ENCODE results near the gene FAM47E. TPM values are rescaled to one million over a fixed set of nuclear protein-coding genes. Genes with fewer than 3 reads are reported as not detected.
A peak's percentile ranks its signal among the peaks of the same experiment; 100 is the strongest.

FAM47E gene
- total and polyA plus RNA-seq, 2 of the 13 experiments (the other 11 are each of a cell fraction or from before 2014, with no cell fraction given): 0.33 to 0.66 TPM

GRCh38 chr4:76301068-76301774 is 49.7 kb downstream of the FAM47E start (continued):
- TF ChIP-seq ARID5B (CRISPR knock-in tag; IDR thresholded peaks at IDR 0.05) (peak; percentile 67), MED1 (CRISPR knock-in tag; IDR thresholded peaks at IDR 0.05) (peak; percentile 23; the same call in 1 of the 2 replicates), NCOA2 (CRISPR knock-in tag; IDR thresholded peaks at IDR 0.05) (0 out of 2 replicates have a peak, but pooled peaks have one; percentile 52), RARA (CRISPR knock-in tag; IDR thresholded peaks at IDR 0.05) (peak; percentile 33), ATF3 (CRISPR knock-in tag; IDR thresholded peaks at IDR 0.05) (0 out of 2 replicates have a peak, but pooled peaks have one; percentile 41), PAXIP1 (CRISPR knock-in tag; conservative IDR thresholded peaks at IDR 0.05) (peak; percentile 67), SIX4 (CRISPR knock-in tag; IDR thresholded peaks at IDR 0.05) (peak; percentile 96), IRF2 (CRISPR knock-in tag; IDR thresholded peaks at IDR 0.05) (0 out of 2 replicates have a peak, but pooled peaks have one; percentile 40), ZKSCAN8 (CRISPR knock-in tag; IDR thresholded peaks at IDR 0.05; ENCODE audit: borderline replicate concordance) (0 out of 2 replicates have a peak, but pooled peaks have one; percentile 30), ZNF776 (CRISPR knock-in tag; IDR thresholded peaks at IDR 0.05) (no peak), MEIS2 (CRISPR knock-in tag; IDR thresholded peaks at IDR 0.05) (0 out of 2 replicates have a peak, but pooled peaks have one; percentile 30), CREB1 (IDR thresholded peaks at IDR 0.05) (no peak), CREB1 (CRISPR knock-in tag; IDR thresholded peaks at IDR 0.05) (peak; percentile 40; the same call in 1 of the 2 replicates), SIX1 (CRISPR knock-in tag; IDR thresholded peaks at IDR 0.05; ENCODE audit: borderline replicate concordance) (peak; percentile 96)
- TF ChIP-seq, protein P1, sequence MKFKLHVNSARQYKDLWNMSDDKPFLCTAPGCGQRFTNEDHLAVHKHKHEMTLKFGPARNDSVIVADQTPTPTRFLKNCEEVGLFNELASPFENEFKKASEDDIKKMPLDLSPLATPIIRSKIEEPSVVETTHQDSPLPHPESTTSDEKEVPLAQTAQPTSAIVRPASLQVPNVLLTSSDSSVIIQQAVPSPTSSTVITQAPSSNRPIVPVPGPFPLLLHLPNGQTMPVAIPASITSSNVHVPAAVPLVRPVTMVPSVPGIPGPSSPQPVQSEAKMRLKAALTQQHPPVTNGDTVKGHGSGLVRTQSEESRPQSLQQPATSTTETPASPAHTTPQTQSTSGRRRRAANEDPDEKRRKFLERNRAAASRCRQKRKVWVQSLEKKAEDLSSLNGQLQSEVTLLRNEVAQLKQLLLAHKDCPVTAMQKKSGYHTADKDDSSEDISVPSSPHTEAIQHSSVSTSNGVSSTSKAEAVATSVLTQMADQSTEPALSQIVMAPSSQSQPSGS (CRISPR knock-in tag; IDR thresholded peaks at IDR 0.05): peak; percentile 32; the same call in 1 of the 2 replicates
- TF ChIP-seq, protein P2, sequence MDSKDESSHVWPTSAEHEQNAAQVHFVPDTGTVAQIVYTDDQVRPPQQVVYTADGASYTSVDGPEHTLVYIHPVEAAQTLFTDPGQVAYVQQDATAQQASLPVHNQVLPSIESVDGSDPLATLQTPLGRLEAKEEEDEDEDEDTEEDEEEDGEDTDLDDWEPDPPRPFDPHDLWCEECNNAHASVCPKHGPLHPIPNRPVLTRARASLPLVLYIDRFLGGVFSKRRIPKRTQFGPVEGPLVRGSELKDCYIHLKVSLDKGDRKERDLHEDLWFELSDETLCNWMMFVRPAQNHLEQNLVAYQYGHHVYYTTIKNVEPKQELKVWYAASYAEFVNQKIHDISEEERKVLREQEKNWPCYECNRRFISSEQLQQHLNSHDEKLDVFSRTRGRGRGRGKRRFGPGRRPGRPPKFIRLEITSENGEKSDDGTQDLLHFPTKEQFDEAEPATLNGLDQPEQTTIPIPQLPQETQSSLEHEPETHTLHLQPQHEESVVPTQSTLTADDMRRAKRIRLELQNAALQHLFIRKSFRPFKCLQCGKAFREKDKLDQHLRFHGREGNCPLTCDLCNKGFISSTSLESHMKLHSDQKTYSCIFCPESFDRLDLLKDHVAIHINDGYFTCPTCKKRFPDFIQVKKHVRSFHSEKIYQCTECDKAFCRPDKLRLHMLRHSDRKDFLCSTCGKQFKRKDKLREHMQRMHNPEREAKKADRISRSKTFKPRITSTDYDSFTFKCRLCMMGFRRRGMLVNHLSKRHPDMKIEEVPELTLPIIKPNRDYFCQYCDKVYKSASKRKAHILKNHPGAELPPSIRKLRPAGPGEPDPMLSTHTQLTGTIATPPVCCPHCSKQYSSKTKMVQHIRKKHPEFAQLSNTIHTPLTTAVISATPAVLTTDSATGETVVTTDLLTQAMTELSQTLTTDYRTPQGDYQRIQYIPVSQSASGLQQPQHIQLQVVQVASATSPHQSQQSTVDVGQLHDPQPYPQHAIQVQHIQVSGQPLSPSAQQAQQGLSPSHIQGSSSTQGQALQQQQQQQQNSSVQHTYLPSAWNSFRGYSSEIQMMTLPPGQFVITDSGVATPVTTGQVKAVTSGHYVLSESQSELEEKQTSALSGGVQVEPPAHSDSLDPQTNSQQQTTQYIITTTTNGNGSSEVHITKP (CRISPR knock-in tag; IDR thresholded peaks at IDR 0.05; ENCODE audit: low read depth): peak; percentile 70
